Measurements from ENCODE around the gene CPD.

The CPD gene

DNA sequence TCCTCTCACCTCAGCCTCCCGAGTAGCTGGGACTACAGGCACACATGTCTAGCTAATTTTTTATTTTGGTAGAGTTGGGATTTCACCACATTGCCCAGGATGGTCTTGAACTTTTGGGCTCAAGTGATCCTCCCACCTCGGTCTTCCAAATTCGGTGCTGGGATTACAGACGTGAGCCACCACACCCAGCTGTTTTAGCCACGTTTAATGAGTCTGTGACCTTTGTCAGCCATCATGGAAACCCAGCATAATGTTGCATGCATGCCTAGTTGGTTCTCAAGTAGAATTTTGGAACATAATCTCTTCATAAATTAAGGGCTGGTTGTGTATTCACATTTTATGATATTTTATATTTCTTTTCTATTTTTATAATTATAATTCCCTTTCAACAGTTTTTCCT is 140.4 kb downstream of the CPD start:
- DNase-seq: no peak

Measured in NCI-H2171 treated with DMSO at 0.1 percent for 48 hours (cell line).